ENCODE data around the gene SASH1.

DNA sequence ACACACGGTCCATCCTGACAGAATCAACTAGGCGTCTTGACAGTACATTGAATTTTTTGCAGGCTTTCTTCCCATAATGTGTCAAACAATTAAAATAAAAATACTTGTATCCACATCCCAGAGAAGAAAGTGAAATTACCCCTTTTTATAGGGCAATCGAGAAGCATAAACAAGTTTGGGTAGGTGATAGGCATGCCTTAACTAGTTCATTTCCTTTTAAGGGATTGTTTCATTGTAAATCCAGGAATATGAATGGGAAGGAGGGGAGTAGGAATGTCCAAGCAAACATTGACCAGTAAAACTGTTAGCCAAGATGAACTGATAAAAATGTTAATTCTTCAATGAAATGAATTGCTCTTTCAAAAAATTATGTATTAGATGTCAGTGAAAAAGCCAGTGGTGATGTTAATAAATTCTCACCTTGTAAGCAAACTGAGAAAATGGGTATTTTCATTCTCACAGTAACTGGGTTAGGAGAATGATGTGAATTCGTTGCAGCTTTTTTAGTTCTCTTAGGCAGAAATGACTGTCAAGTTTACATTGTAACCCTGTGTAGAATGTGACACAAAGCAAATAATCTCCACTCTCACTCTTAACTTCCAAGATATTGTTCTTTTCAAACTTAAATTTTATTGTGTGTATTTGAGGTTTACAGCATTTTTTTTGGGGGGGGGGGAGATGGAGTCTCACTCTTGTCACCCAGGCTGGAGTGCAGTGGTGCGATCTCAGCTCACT, 31.6 kb downstream of the SASH1 start:
- TF ChIP-seq, protein P1, sequence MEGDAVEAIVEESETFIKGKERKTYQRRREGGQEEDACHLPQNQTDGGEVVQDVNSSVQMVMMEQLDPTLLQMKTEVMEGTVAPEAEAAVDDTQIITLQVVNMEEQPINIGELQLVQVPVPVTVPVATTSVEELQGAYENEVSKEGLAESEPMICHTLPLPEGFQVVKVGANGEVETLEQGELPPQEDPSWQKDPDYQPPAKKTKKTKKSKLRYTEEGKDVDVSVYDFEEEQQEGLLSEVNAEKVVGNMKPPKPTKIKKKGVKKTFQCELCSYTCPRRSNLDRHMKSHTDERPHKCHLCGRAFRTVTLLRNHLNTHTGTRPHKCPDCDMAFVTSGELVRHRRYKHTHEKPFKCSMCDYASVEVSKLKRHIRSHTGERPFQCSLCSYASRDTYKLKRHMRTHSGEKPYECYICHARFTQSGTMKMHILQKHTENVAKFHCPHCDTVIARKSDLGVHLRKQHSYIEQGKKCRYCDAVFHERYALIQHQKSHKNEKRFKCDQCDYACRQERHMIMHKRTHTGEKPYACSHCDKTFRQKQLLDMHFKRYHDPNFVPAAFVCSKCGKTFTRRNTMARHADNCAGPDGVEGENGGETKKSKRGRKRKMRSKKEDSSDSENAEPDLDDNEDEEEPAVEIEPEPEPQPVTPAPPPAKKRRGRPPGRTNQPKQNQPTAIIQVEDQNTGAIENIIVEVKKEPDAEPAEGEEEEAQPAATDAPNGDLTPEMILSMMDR (IDR thresholded peaks at IDR 0.05): no peak
- TF ChIP-seq POLR2A (IDR thresholded peaks at IDR 0.05): no peak

Measured in heart left ventricle (tissue), 13 donors.